Measurements from ENCODE around the gene ADAM11.
A peak's percentile ranks its signal among the peaks of the same experiment; 100 is the strongest.
"Not testable (repeated sequence)": the region's sequence is repeated elsewhere in the genome, so short reads cannot be mapped to it uniquely, and the experiment has no call there.

ADAM11 gene, protein sequence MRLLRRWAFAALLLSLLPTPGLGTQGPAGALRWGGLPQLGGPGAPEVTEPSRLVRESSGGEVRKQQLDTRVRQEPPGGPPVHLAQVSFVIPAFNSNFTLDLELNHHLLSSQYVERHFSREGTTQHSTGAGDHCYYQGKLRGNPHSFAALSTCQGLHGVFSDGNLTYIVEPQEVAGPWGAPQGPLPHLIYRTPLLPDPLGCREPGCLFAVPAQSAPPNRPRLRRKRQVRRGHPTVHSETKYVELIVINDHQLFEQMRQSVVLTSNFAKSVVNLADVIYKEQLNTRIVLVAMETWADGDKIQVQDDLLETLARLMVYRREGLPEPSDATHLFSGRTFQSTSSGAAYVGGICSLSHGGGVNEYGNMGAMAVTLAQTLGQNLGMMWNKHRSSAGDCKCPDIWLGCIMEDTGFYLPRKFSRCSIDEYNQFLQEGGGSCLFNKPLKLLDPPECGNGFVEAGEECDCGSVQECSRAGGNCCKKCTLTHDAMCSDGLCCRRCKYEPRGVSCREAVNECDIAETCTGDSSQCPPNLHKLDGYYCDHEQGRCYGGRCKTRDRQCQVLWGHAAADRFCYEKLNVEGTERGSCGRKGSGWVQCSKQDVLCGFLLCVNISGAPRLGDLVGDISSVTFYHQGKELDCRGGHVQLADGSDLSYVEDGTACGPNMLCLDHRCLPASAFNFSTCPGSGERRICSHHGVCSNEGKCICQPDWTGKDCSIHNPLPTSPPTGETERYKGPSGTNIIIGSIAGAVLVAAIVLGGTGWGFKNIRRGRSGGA

DNA sequence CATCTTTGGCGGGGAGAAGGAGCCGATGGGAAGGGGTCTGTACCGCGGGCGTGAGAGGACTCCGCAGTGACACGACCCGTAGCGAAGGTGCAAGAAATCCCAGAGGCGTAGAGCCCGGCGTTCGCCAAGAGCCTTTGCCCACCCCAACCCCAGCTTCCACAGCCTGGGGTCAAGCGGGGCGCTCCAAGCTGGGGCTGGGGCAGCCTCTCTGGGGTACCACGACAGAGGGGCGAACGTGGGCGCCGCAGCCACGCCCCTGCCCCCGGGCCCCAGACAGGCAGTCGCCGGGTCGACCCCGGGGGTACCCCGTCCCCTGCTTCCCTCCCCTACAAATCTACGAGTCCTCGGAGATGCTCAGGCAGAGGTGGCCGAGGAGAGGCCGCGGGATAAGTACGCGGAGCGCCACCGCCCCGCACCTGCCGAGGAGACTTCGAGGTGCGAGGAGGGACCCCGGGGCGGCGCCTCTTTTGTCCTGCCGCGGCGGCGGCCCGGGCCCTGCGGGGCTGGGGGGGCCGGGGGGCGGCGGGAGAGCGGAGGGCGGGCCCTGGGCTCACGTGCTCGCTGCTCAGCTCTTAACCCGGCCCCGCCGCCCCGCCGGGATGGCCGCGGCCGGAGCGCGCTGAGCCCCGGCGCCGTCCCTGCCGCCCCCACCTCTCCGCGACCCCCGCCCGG is at the start of gene ADAM11:
ADAM11 (plus strand) TSS at position 575 of the 672 bp plus-strand sequence. CDS start 212 bp downstream, outside the sequence.
- no peak for DNase-seq (ENCODE audit: low read depth, low spot score)

DNA sequence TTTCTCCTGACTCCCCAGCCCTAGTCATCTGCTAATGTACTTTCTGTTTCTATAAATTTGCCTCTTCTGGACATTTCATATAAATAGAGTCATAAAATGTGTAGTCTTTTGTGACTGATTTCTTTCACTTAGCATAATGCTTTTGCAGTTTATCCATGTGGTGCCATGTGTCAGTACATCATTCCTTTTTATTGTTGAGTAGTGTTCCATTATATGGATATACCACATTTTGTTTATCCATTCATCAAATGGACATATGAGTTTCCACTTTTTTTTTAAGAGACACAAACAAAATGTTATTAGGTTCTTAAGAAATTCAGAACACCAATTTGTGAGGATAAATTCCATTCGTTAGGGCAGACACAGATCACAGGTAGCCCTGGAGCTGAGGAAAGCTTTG is 39.3 kb upstream of the ADAM11 start:
- no peak for DNase-seq (ENCODE audit: low read depth, low spot score)

DNA sequence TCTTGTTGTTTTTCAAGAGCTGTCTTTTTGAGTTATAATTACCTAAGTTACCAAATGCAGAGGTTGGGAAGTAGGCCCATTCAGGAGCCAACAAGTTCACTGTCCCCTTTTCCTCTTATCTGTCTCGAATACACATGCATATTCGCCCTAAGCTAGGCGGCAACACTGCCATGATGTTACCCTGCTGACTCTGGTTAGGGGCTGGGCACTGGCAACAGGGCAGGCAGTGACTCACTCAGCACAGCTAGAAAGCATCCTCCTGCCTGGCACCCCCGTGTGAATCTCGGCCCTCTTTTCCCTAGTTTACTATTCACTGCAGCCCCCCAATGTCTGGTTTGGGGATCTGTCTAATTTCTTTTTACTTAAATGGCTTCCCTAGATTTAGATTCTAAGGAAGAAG is 36.5 kb upstream of the ADAM11 start:
- DNase-seq (ENCODE audit: low read depth, low spot score): no peak

DNA sequence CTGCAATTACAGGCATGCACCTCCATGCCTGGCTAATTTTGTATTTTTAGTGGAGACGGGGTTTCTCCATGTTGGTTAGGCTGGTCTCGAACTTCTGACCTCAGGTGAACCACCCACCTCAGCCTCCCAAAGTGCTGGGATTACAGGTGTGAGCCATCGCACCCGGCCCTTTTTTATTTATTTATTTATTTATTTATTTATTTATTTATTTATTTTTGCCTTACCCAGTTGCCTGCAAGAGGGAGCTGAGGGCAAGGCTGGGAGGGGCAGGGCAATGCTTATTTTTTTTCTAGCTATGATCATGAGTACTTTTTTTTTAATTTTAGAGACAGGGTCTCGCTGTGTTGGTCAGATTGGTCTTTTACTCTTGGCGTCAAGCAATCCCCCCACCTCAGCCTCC is 32.7 kb upstream of the ADAM11 start:
- DNase-seq (ENCODE audit: low read depth, low spot score): not testable (repeated sequence)

DNA sequence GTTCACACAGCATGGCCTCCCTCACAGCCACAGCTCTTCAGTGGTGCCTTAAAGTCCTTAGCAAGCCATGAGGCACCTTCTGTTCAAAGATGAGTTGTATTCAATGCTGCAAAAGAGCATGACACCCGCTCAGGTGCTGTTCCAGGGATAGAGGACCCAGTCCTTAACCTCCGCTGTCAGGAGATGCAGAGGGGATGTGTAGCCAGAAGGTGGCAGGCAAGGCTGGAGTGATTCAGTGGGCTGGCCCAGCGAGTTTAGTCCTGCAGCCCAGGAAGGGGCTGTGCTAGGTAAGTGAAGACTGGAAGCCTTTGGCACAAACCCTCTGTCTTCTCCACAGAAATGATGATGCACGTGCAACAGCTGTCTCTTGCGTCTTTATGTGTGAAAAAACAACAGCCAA is 25.0 kb upstream of the ADAM11 start:
- DNase-seq (ENCODE audit: low read depth, low spot score): peak; percentile 36

DNA sequence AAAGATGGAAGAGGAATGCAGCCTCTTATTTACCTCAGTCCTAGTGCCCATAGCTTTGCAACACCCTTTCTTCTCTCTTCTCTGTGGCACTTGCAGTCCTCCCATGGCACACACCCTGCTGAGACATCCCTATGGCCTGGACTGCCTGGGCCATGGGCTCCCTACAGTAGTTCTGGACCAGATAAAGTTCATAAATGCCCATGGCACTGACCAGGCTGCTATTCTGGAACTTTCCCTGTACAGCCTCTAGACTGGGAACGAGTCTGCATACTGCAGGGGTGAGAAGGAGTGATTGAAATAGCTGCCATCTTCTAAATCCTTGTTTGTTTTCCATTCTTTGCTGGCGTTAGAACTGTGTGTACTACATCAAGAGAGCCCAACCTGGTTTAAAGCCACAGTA is 24.5 kb upstream of the ADAM11 start:
- DNase-seq (ENCODE audit: low read depth, low spot score): no peak

DNA sequence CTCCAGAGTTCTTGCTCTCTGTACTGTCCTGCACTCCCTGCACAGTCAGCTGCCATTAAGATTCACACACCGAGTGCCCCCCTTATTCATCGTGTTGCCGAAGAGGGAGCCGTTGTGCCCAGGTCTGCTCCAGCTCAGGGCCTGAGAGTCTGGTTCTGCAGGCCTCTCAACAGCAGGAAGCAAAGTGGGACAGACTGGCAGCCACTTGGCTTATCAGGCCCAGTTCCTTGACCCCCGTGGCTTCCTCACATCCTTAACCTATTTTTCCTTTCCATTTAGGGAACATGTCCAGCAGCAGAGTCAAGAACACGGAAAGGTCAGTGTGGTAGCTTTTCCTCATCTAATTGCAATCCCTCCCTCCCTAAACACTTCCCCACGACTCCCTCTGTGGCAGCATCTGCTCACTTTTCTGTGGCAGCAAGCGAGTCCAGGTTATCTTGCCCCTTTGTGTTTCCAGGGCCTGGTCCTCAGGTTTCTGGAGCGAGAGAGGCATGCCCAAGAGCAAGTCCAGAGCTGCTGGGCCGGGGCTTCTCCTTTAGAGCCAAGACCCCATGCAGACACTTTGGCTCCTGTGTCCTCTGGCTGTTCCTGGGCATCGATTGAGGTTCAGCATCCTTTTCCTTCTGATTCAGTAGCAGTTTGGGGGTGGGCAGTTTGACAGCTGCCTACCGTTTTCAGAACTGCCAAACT is 22.1 kb upstream of the ADAM11 start:
- no peak for DNase-seq (ENCODE audit: low read depth, low spot score)

DNA sequence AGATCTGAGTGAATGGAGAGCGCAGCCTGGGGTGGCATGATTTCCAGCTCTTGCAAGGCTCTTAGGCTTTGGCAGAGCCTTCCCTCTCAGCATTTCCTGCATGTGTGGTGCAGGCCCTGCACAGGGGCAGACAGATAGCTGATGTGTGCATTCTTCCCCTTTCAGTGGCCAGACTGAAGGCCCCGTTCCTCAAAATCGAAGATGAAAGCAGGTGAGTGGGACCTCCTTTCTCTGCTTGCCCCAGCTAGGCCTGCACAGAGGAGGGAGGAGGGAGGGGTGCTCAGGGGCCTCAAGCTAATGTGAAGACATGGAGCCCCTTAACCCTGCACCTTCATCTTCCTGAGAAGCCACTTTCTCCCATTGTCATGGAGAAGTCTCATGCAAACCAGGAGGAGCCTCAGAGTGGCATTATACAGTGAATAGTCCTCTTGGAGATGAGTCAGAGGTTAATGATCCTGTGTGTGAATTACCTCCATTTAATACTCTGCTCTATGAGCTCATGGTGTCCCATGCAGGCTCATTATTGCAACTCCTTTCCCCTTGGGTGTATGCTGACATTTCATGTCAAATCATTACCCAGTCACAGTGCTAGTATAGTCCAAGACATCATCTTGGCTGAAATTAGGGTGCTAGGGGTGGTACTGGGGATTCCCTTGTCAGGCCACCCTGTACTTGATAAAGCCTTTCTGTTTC is 20.4 kb upstream of the ADAM11 start:
- DNase-seq (ENCODE audit: low read depth, low spot score): no peak

DNA sequence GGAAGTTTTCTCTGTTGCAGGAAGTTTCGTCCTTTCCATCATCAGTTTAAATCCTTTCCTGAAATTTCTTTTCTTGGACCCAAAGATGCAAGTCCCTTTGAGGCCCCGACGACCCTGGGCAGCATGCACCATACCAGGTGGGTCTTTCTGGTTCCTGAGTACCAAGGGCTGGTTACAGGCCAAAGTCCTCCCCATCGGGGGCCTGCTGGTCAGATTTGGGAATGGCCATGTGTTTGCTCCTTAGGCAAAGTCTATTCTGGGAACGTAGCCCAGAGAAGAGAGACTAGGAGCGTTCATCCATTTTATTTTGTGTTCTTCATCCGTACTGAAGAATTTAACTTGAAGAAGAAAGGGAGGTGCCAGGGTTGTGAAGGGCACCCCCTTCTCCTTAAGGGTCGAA is 17.5 kb upstream of the ADAM11 start:
- no peak for DNase-seq (ENCODE audit: low read depth, low spot score)

DNA sequence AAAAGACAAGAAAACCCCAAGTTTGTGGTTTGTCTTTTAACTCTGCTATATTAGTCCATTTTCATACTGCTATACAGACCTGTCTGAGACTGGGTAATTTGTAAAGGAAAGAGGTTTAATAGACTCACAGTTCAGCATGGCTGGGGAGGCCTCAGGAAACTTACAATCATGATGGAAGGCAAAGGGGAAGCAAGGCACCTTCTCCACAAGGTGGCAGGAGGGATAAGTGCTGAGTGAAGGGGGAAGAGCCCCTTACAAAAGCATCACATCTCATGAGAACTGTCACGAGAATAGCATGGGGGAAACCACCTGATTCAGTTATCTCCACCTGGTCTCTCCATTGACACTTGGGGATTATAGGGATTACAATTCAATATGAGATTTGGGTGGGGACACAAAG is 13.5 kb upstream of the ADAM11 start:
- DNase-seq (ENCODE audit: low read depth, low spot score): no peak

DNA sequence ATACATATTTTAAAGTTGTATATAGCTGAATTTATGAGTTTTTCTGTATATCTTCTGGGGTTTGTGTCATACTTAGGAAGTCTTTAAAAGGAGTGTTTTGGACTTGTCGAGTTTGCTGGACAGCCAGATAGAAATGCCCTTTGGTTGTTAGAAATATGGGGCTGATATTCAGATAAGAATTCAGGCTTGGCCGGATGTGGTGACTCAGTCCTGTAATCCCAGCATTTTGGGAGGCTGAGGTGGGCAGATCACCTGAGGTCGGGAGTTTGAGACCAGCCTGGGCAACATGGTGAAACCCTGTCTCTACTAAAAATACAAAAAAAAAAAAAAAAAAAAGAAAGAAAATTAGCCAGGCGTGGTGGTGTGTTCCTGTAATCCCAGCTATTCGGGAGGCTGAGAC is 13.1 kb upstream of the ADAM11 start:
- DNase-seq (ENCODE audit: low read depth, low spot score): not testable (repeated sequence)

DNA sequence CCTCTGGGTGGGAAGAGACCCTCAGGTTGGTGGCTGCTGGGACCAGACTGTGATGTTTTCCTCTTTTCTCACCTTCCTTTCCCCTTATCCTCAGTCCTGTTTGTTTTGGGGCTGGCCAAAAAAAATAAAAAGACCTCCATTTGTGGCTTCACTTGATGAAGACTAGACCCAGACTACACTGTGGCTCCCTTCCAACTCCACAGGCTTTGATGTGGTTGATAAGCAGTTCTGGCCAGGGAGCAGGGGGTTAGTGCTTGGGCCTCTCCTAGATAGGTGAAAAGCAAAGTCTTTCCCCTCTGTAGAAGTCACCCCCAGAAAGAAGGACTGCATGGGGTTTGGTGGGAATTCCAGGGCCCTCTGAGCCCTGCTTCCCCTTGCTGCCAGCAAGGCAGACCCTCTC is 11.2 kb upstream of the ADAM11 start:
- peak; percentile 67 for DNase-seq (ENCODE audit: low read depth, low spot score)

DNA sequence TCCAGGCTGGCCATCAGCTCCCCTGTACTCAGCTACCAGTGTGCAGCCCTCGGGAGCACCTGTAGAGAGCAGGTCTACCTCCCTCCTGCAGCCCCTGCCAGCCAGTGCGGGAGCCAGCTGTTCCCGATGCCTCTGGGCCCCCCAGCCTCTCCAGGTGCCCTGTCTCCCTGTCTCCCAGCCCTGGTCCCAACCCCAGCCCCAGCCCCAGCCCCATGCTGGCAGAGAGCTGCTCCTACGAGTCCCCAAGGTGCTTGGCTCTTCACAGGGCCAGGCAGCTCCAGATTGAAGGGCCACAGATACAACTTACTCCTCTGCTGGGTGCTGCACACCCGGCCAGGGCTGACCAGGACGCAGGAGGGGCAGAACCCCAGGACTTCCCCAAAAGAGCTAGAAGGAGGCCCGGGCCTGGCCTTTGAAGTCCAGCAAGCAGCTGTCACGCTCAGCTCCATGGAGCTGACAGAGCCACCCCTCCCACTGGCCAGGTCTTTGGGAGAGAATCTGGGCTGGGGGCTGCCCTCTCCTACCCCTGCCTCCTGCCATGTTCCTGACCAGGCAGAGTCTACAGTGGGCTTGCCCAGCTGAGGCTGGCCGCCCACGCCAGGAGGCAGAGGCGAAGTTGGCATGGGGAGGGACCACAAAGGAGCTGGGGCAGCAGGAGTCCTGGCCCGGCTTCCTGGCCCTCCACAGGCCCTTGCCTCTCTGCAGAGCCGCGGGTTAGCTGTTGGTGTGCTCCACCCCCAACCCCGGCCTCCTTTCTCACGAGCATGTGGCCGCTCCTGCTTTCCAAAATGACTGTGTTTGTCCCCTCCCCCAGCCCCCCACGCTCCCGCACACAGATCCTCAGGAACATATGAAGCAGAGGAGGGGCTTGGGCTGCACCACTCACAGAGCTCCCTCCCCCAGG is 9.5 kb upstream of the ADAM11 start:
- no peak for DNase-seq (ENCODE audit: low read depth, low spot score)

DNA sequence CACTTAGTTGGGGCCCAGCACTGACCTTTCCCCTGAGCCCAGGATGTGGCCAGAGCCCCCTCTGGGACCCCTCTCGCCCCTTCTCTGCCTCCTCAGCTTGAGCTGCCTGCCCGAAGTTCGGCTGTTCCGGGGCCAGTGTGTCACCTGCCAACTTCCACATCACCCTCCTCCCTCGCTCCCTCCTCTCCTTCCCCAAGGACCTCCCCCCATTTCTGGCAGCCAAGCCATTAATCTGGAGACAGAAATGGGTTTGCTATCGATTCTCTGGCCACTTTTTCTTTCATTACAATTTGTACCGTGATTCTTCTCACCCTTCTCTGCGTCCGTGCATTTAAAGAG is 8.8 kb upstream of the ADAM11 start:
- DNase-seq (ENCODE audit: low read depth, low spot score): no peak

DNA sequence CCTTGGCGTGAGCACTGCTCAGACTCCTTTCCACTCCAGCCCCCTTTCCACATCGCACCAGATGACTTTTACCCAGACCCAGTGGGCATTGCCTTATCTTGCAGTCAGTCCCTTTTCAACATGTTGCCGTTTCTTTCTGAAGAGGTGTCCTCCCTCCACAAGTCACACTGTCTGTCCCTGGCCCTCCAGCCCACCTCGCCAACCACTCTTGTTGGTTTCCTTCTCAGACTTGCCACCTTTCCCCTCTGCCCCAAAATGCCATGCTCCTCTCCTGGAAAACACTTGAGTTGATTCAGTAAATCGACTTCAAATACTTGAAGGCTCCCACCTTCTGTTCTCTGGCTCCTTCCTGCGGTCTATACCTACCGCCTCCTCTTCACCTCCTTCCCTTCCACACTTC is 7.5 kb upstream of the ADAM11 start:
- DNase-seq (ENCODE audit: low read depth, low spot score): no peak

DNA sequence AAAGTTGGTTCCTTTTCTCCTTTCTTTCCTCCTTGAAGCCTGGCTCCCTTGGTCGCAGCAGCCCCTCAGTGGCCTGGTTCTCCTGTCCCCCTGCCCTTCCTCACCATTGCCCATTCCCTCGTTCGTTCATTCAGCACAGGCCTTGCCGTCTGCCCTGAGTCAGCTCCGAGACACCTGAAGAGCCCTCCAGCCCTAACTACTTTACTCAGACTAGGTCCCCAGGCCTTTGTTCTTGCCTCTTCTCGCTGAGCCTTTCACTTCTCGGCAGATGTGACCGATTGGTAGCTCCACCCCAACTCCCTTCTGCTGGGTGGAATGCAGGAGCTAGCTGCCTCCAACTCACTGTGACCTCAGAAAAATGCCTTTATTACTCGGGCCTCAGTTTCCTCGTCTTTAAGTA is 7.0 kb upstream of the ADAM11 start:
- no peak for DNase-seq (ENCODE audit: low read depth, low spot score)

DNA sequence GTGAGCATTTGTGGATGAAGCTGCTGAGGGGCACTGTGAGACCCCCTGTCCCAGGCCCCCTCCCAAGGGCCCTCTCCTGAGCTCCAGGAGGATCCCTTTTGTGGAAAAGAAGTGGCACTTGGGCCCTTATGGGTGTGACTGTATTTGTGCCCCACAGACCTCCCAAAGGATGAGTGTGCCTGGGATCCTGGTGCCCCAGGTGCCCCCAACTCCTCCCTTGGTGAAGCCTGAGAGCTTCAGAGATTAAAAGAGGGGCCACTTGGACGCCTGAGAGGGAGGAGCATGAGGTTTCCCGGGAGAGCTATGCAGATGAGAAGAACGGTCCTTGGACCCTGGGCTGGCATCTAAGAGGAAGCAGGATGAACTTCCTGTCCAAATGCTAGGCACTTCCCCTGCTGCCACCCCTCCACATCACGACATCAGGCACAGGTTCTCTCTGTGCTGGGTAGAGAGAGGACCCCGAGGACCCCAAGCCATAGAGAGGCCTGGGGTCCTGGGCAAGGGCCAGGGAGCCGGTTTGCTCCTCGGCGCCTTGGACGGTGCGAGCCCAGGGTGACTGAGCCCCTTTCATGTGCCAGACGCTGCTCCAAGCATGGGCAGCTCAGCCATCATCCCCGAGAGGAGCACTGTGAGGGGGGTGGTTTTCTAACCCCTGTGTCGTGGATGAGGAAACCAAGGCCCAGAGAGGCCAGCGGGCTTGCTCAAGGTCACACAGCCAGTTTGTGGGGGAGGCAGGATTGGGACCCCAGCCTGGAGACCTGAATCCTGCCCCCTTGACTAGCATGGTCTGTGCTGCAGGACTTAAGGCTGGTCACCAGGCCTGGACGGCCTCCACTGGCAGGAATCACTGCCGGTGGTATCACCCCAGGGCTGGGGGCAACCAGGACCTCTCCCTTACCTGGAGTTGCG is 5.6 kb upstream of the ADAM11 start:
- DNase-seq (ENCODE audit: low read depth, low spot score): no peak

DNA sequence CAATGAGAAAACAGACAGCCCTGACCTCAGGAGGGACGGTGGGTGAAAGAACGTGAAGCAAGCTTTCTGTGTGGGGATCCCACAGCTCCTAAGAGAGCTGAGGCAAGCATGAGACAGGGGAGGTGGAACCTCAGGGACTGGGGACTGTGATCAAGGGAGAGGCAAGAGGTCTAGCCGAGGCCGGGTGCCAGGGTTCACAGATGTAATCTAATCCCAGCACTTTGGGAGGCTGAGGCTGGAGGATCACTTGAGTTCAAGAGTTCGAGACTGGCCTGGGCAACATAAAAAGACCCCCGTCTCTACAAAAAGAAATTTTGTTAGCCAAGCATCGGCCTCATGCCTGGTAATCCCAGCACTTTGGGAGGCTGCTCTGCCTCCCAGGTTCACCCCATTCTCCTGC is 4.5 kb upstream of the ADAM11 start:
- no peak for DNase-seq (ENCODE audit: low read depth, low spot score)

DNA sequence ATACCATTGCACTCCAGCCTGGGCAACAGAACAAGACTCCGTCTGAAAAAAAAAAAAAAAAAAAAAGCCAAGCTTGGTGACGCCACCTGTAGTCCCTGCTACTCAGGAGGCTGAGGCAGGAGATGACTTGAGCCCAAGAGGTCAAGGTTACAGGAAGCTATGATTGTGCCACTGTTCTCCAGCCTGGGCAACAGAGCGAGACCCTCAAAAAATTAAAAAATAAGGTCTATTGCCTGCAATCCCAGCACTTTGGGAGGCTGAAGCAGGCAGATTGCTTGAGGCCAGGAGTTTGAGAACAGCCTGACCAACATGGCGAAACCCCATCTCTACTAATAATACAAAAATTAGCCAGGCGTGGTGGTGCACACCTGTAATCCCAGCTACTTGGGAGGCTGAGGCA is 3.6 kb upstream of the ADAM11 start:
- not testable (repeated sequence) for DNase-seq (ENCODE audit: low read depth, low spot score)
